Thymus (tissue), 11 donors: Measurements from ENCODE around the gene CHST11. TPM values are rescaled to one million over a fixed set of nuclear protein-coding genes. Genes with fewer than 3 reads are reported as not detected.
A peak's percentile ranks its signal among the peaks of the same experiment; 100 is the strongest.

ENCODE experiments used
- DNase-seq, 9 donors: peaks; one replicate each; pipeline ENCODE4 v3.0.0-alpha.2; 2013; ENCODE audit warnings: low spot score in 9 of 9, low read depth in 6 of 9, missing footprints in 1 of 9
- H3K27ac ChIP-seq, 2 donors: one replicate each; pipeline ENCODE4 v1.5.1; 2013; ENCODE audit warnings: control low read depth in 1 of 2, low read depth in 1 of 2, low read length in 1 of 2, mild to moderate bottlenecking in 1 of 2, moderate library complexity in 1 of 2
- H3K27me3 ChIP-seq, 2 donors: one replicate each; pipeline ENCODE4 v1.5.1; 2013; ENCODE audit warnings: low read length in 1 of 2; ENCODE audit not compliant: control insufficient read depth in 2 of 2, insufficient read depth in 1 of 2
- H3K36me3 ChIP-seq, 2 donors: one replicate each; pipeline ENCODE4 v1.5.1; 2013; ENCODE audit warnings: low read length in 1 of 2, mild to moderate bottlenecking in 1 of 2, moderate library complexity in 1 of 2; ENCODE audit not compliant: control insufficient read depth in 2 of 2, insufficient read depth in 2 of 2
- H3K4me1 ChIP-seq, 2 donors: one replicate each; pipeline ENCODE4 v1.5.1; 2013; ENCODE audit warnings: low read length in 2 of 2; ENCODE audit not compliant: control insufficient read depth in 2 of 2, insufficient read depth in 2 of 2
- H3K4me3 ChIP-seq, 2 donors: one replicate each; pipeline ENCODE4 v1.5.1; 2013; ENCODE audit warnings: low read length in 2 of 2, control low read depth in 1 of 2, mild to moderate bottlenecking in 1 of 2
- H3K9me3 ChIP-seq, 2 donors: one replicate each; pipeline ENCODE4 v1.5.1; 2013; ENCODE audit warnings: low read length in 1 of 2, mild to moderate bottlenecking in 1 of 2; ENCODE audit not compliant: control insufficient read depth in 2 of 2, insufficient read depth in 1 of 2
- WGBS: extraction: QIAGEN DNeasy Blood & Tissue Kit; methylation state at CpG from one replicate; pipeline ENCODE4 v1.1.7; 2013; 5-methylcytosine and 5-hydroxymethylcytosine counted together
- polyA plus RNA-seq: library from polyadenylated mRNA; stranded (reverse); fragments of 200-250 nt; gene quantifications from one replicate; pipeline ENCODE4 v1.2.3, GENCODE V29; 2013
- total RNA-seq: library from RNA; stranded (reverse); fragments of 120-200 nt; gene quantifications from one replicate; pipeline ENCODE4 v1.2.4, GENCODE V29; 2013
- donor health status: healthy.

CHST11 gene
- total and polyA plus RNA-seq, 2 donors = 6.7 to 21.0 TPM

GRCh38 chr12:104460041-104460719 lies 3.4 kb downstream of the CHST11 start:
- Histone ChIP-seq H3K4me3 (peak overlapping the region; percentile 96 to 98), H3K36me3 (no peaks in the 10 kb centered on the region), H3K27ac (peak overlapping the region; percentile 20 to 72), H3K4me1 (peaks cover 39 to 75% of the 10 kb centered on the region in 2 donors), H3K27me3 (no peaks in the 10 kb centered on the region), H3K9me3 (no peaks in the 10 kb centered on the region)
- WGBS = 61% methylated on average over 10 of the region's 10 CpGs
- DNase-seq = no peak

GRCh38 chr12:104460973-104461698 lies 4.4 kb downstream of the CHST11 start:
- no peaks in the 10 kb centered on the region for H3K27me3 ChIP-seq
- H3K36me3 ChIP-seq = no peaks in the 10 kb centered on the region
- no peaks in the 10 kb centered on the region for H3K9me3 ChIP-seq
- H3K4me1 ChIP-seq = peaks cover 41 to 74% of the 10 kb centered on the region in 2 donors
- peak in 4 of 9 donors; percentile 39 to 89 (median 68) for DNase-seq
- 43% methylated on average over 5 of the region's 5 CpGs for WGBS
- peak overlapping the region; percentile 12 to 72 for H3K27ac ChIP-seq
- H3K4me3 ChIP-seq = peak overlapping the region in 1 of 2 donors; percentile 22

GRCh38 chr12:104462325-104462724 lies 5.6 kb downstream of the CHST11 start:
- Histone ChIP-seq H3K4me3 (no peak overlapping the region), H3K27ac (peak overlapping the region in 1 of 2 donors; percentile 82), H3K36me3 (no peaks in the 10 kb centered on the region), H3K27me3 (no peaks in the 10 kb centered on the region), H3K4me1 (peaks cover 51 to 83% of the 10 kb centered on the region in 2 donors), H3K9me3 (no peaks in the 10 kb centered on the region)
- WGBS = 9% methylated on average over 1 of the region's 1 CpG
- DNase-seq = no peak

- peak in 1 of 9 donors; percentile 65 for DNase-seq
- WGBS = 7% methylated on average over 1 of the region's 1 CpG
- H3K4me1 ChIP-seq = peaks cover 56 to 89% of the 10 kb centered on the region in 2 donors
- no peaks in the 10 kb centered on the region for H3K36me3 ChIP-seq
- H3K27ac ChIP-seq = peak overlapping the region; percentile 49 to 82
- H3K4me3 ChIP-seq = peak overlapping the region in 1 of 2 donors; percentile 28
- no peaks in the 10 kb centered on the region for H3K27me3 ChIP-seq
- H3K9me3 ChIP-seq = no peaks in the 10 kb centered on the region
These were observed 6.2 kb downstream of the CHST11 start for GRCh38 chr12:104462931-104463339.

- no peak for DNase-seq
- Histone ChIP-seq H3K36me3 (no peaks in the 10 kb centered on the region), H3K9me3 (no peaks in the 10 kb centered on the region), H3K27me3 (no peaks in the 10 kb centered on the region), H3K4me3 (peak overlapping the region in 1 of 2 donors; percentile 2), H3K4me1 (peaks cover 60 to 93% of the 10 kb centered on the region in 2 donors), H3K27ac (peak overlapping the region; percentile 1 to 82)
- 89% methylated on average over 1 of the region's 1 CpG for WGBS
These were observed 6.6 kb downstream of the CHST11 start for GRCh38 chr12:104463368-104463767.

- Histone ChIP-seq H3K36me3 (no peaks in the 10 kb centered on the region), H3K4me1 (peaks cover 73 to 95% of the 10 kb centered on the region in 2 donors), H3K9me3 (no peaks in the 10 kb centered on the region), H3K27ac (peak overlapping the region; percentile 13 to 21), H3K4me3 (no peak overlapping the region), H3K27me3 (no peaks in the 10 kb centered on the region)
- DNase-seq = no peak
- 82% methylated on average over 3 of the region's 3 CpGs for WGBS
These were observed 8.2 kb downstream of the CHST11 start for GRCh38 chr12:104464899-104465298.

GRCh38 chr12:104466709-104467345 lies 10.1 kb downstream of the CHST11 start:
- H3K4me3 ChIP-seq = no peak overlapping the region
- peak overlapping the region in 1 of 2 donors; percentile 71 for H3K27ac ChIP-seq
- 96% methylated on average over 2 of the region's 2 CpGs for WGBS
- peak in 1 of 9 donors; percentile 5 for DNase-seq
- peaks cover 65 to 89% of the 10 kb centered on the region in 2 donors for H3K4me1 ChIP-seq
- H3K36me3 ChIP-seq = no peaks in the 10 kb centered on the region
- H3K9me3 ChIP-seq = no peaks in the 10 kb centered on the region
- H3K27me3 ChIP-seq = no peaks in the 10 kb centered on the region

GRCh38 chr12:104467346-104467837 lies 10.6 kb downstream of the CHST11 start:
- no peak overlapping the region for H3K4me3 ChIP-seq
- H3K4me1 ChIP-seq = peaks cover 70 to 90% of the 10 kb centered on the region in 2 donors
- WGBS = 13% methylated on average over 5 of the region's 5 CpGs
- peak in 1 of 9 donors; percentile 84 for DNase-seq
- H3K36me3 ChIP-seq = peaks cover 0 to 1% of the 10 kb centered on the region in 2 donors
- H3K9me3 ChIP-seq = no peaks in the 10 kb centered on the region
- H3K27me3 ChIP-seq = no peaks in the 10 kb centered on the region
- peak overlapping the region; percentile 43 to 71 for H3K27ac ChIP-seq
